Astrocyte (in vitro differentiated cells and primary cell): ENCODE results near the gene FGD5.

ENCODE experiments used
- CTCF ChIP-seq: IDR thresholded peaks from 2 replicates; pipeline ENCODE4 v1.5.1; 2011; ENCODE audit warnings: low read depth, mild to moderate bottlenecking, inconsistent platforms, low read length, moderate library complexity; ENCODE audit not compliant: insufficient read depth
- EZH2 ChIP-seq: IDR thresholded peaks from 2 replicates; pipeline ENCODE4 v1.6.1; 2012; ENCODE audit warnings: mild to moderate bottlenecking, low read length, inconsistent platforms; ENCODE audit not compliant: insufficient read depth

GRCh38 chr3:14957925-14958324 lies 139.2 kb downstream of the FGD5 start:
- no peak for TF ChIP-seq CTCF
- no peak for TF ChIP-seq EZH2
